A549 treated with dexamethasone at 1 μM for 4 hours (cell line): ENCODE measurements around the gene CACNG7. TPM values are rescaled to one million over a fixed set of nuclear protein-coding genes. Genes with fewer than 3 reads are reported as not detected.

Source experiments
- total RNA-seq: library from RNA; stranded (reverse); fragments of 200-300 nt; extraction: Qiagen RNA extraction; gene quantifications from 5 replicates; pipeline ENCODE4 v1.2.3, GENCODE V29; 2022

CACNG7 gene, protein sequence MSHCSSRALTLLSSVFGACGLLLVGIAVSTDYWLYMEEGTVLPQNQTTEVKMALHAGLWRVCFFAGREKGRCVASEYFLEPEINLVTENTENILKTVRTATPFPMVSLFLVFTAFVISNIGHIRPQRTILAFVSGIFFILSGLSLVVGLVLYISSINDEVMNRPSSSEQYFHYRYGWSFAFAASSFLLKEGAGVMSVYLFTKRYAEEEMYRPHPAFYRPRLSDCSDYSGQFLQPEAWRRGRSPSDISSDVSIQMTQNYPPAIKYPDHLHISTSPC
- 5.8 to 9.2 TPM (median 8.3 TPM) in 5 replicates for total RNA-seq

DNA sequence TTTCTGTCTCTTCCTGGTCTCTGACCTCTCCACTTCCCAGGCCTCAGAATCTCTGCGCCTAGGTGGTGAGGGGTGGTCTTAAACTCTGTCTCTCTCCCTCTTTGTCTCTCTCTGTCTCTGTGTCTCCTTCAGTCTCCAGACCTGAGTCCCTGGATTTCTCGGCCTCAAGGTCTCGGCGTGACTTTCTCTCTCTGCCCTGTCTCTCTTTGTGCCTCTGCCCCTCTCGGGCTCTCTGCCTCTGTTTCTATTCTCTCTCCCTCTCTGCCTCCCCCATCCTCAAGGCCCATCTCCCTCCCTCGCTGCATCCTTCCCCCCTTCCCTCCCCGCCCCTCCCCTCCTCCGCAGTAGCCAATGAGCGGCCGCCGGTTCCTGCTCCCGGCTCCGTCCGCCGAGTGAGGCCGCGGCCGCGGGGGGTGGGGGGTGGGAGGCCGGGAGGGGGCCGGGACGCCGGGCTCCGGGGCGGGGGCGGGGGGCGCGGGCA is at the start of gene CACNG7:
Gene CACNG7 (plus strand): TSS at position 344 of the 481 bp plus-strand sequence. CDS start 3,554 bp downstream, outside the sequence.

DNA sequence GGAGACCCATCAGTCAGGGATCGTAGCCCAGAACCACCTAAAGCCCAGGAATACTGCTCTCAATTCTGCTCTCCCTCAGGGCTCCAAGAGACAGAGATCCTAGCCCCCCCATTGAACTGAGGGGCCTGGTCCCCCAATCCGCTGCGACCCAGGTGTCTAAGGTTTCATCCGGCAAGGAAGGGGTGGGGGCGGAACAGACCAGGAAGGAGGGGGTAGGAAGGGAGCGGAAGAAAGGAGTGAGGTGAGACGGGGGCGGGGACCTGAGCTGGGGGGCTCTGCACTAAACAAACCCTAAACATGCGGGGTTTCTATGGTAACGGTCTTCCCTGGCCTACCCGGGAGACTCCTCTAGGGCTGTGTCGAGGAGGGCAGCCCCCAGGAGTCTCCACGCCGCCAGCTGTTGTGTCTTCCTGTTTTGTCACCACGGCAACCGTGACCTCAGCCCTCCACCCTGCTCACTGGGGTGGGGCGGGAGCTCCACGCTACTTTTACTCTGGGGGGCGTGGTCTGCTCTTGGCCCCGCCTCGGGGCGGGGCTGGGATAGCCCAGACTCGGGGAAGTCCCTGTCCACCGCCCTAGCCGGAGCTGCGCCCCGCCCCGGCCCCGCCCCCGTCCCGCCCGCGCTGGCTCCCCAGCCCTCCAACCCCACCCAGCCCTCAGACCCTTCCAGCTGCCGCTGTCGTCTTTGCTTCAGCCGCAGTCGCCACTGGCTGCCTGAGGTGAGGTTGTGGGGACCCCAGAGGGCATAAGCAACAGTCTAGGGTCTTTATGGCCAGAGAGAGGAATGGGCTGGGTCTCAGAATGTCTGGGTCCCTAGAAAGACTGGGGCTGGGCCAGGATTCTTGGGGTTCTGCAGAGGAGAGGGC is 41.6 kb upstream of the CACNG7 start, which contains the start of gene MYADM:
Gene MYADM (plus strand): TSS at position 659 of the 866 bp plus-strand sequence. CDS start 5,647 bp downstream, outside the sequence.

DNA sequence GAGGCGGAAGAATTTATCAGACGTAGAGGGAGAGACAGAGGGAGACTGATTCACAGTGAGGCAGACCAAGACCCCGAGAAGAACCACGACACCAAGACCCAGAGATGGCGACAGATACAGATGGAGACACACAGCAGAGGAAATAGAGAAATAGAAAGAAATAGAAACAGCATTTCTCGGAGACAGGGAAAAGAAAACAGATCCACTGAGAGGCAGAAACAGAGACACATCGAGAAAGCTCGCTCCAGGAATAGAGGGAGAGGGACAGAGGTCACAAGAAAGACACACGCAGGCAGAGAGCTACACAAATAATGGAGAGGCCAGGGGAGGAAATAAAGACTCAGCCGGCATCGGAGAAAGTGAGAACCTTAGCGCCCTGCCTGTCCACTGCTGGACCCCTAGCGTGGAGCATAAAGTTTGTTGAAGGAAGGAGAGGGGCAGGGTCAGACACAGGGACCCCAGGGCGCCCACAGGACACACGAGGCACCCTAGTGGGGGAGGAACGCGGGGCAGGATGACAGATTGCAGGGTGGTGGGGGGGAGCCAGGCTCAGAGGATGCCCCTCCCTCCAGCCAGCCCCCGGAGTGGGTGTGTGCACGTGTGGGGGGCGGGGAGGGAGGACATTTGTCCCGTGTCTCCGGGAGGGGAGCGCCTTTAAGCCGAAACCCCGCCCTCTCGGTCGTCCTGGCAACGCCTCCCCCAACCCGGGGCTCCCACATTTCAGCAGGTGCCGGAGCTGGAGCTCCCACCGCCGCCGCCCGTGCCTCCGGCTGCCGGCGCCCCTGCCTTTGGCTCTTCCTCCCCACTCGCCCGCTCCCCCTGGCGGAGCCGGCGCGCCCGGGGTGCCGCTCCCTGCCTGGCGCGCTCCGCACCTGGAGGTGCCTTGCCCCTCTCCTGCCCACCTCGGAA is 27.3 kb upstream of the CACNG7 start, which contains the start of gene PRKCG:
Gene PRKCG (plus strand): TSS at position 716 of the 909 bp plus-strand sequence. CDS start 298 bp downstream, outside the sequence.

DNA sequence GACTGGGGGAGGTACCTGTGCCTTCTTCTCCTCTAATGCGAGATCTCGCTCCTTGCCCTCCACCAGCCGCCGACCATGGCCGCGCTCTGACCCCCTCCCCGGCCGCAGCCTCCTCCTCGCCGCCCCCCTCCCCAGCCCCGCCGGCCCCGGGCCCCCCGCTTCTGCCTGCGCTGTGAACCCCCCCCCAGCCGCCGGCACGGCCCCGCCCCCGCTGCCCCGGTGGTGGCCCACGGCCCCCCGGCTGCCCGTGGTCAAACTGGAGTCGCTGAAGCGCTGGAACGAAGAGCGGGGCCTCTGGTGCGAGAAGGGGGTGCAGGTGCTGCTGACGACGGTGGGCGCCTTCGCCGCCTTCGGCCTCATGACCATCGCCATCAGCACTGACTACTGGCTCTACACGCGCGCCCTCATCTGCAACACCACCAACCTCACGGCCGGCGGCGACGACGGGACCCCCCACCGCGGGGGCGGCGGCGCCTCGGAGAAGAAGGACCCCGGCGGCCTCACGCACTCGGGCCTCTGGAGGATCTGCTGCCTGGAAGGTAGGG is 53.9 kb downstream of the CACNG7 start, which contains the start of gene CACNG8:
Gene CACNG8 (plus strand): TSS at position 51 of the 545 bp plus-strand sequence.

DNA sequence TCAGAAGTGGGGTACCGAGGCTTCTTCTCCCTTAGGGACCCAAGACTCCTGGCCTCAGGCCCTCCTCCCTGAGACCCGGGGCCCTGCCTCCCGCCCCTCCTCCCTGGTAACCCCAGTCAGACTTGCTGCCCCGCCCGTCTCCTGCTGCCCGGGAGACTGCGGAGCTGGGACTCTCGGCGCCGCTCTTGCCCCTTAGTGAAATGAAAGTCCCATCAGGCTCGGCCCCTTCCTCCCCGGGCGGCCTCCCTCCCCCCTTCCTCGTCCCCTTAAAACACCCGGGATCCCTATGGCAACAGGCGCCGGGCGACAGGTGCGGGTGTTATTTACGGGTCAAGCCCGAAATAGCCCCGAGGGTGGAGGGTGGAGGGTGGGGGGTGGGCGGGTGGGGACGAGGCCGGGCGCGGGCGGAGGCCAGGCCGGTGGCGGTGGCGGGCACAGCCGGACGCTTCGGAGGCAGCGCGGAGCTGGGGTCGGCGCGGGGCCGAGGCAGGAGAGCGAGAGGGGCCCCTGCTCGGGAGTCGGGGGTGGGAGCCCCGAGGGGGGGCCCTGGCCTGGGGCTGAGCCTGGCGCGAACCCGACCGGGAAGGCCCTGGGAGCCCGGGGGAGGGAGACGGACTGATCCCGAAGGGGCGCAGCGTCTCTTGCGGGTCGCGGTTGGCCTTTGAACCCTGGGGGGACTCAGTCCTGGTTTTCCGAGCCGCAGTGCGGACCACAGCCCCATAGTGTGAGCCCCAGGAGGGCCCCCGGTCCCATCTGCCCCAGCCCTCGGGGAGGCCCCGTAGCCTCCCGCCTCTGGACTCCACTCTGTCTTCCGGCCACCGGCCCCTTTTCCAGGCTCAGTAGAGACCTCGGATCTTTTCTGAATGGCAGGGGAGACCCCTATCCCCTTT is 82.4 kb downstream of the CACNG7 start, which contains the start of gene CACNG6:
Gene CACNG6 (plus strand): TSS at position 414 of the 890 bp plus-strand sequence. CDS start 1,241 bp downstream, outside the sequence.

Other genes starting within 250 kb of the CACNG7 start
- 0.02 TPM in 1 of 5 replicates, not detected in the others for gene NLRP12, start 85.0 kb upstream of the CACNG7 start, total RNA-seq
- 180 to 380 TPM (median 349 TPM) in 5 replicates for gene MYADM, start 41.4 kb upstream of the CACNG7 start, total RNA-seq
- gene PRKCG, start 27.1 kb upstream of the CACNG7 start, total RNA-seq, result 4.1 to 7.3 TPM (median 6.1 TPM) in 5 replicates
- 0.61 to 1.2 TPM (median 0.79 TPM) in 5 replicates for gene CACNG8, start 53.7 kb downstream of the CACNG7 start, total RNA-seq
- 7.8 to 12.8 TPM (median 11.2 TPM) in 5 replicates for gene CACNG6, start 82.4 kb downstream of the CACNG7 start, total RNA-seq
- 0.23 to 0.79 TPM (median 0.54 TPM) in 5 replicates for gene VSTM1, start 154.6 kb downstream of the CACNG7 start, total RNA-seq
- not detected in 5 replicates for gene TARM1, start 172.1 kb downstream of the CACNG7 start, total RNA-seq
- 0.15 to 0.33 TPM (median 0.27 TPM) in 5 replicates for gene OSCAR, start 191.5 kb downstream of the CACNG7 start, total RNA-seq
- 219 to 268 TPM (median 245 TPM) in 5 replicates for gene NDUFA3, start 193.6 kb downstream of the CACNG7 start, total RNA-seq
- 20.8 to 24.6 TPM (median 21.4 TPM) in 5 replicates for gene TFPT, start 206.4 kb downstream of the CACNG7 start, total RNA-seq
- 108 to 130 TPM (median 123 TPM) in 5 replicates for gene PRPF31, start 206.5 kb downstream of the CACNG7 start, total RNA-seq
- 44.6 to 68.1 TPM (median 61.7 TPM) in 5 replicates for gene CNOT3, start 228.5 kb downstream of the CACNG7 start, total RNA-seq